Measurements from ENCODE around the gene LOXL1. TPM values are rescaled to one million over a fixed set of nuclear protein-coding genes. Genes with fewer than 3 reads are reported as not detected.

The LOXL1 gene
- total RNA-seq, 2 donors from 2014 or later = 8.6 to 14.5 TPM

DNA sequence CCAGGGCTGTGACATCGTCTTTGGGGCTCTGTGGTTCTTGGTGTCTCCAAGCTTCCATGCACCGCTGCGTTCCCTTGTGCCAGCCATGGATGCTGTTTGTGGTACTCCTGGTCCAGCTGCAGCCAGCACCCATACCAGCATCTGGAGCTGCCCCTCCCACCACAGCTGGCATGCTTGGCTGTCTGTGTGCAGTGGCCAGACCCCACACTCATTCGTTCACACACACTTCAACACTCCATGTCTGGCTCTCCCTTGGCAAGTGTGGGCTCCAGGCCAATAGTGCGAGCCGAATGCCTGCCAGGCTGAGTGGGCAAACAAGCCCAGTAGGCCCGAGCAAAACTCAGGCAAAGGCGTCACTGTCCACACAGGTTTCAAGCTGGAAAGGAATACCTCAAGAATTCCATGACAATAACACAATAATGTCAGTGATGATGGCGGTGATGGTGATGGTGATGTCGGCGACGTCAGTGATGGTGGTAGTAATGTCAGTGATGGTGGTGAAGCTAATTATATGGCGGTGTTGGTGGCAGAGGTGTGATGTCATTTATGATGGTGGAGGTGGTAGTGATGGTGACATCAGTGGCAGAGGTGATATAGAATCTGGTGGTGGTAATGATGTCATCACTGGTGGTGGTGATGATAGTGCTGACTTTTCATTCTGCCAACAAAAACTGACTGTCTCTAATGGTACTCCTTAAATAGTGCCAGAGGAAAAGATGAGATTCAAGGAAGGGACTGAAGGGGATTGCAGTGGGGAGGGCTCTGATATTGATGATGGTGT, 33.6 kb upstream of the LOXL1 start:
- peaks cover 0 to 7% (median 0%) of the 10 kb centered on the region in 3 donors for H3K9me3 ChIP-seq
- no peaks in the 10 kb centered on the region for H3K4me1 ChIP-seq
- ATAC-seq (no peak), DNase-seq (no peak)
- no peaks in the 10 kb centered on the region for H3K36me3 ChIP-seq (replicated peaks in 1 of 2; ENCODE audit: insufficient read depth in 1 of 2, low read depth in 2 of 2)
- TF ChIP-seq, protein P1, sequence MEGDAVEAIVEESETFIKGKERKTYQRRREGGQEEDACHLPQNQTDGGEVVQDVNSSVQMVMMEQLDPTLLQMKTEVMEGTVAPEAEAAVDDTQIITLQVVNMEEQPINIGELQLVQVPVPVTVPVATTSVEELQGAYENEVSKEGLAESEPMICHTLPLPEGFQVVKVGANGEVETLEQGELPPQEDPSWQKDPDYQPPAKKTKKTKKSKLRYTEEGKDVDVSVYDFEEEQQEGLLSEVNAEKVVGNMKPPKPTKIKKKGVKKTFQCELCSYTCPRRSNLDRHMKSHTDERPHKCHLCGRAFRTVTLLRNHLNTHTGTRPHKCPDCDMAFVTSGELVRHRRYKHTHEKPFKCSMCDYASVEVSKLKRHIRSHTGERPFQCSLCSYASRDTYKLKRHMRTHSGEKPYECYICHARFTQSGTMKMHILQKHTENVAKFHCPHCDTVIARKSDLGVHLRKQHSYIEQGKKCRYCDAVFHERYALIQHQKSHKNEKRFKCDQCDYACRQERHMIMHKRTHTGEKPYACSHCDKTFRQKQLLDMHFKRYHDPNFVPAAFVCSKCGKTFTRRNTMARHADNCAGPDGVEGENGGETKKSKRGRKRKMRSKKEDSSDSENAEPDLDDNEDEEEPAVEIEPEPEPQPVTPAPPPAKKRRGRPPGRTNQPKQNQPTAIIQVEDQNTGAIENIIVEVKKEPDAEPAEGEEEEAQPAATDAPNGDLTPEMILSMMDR (IDR thresholded peaks at IDR 0.05) = no peak
- TF ChIP-seq POLR2A (IDR thresholded peaks at IDR 0.05) = no peak
- intact Hi-C loops (cut with DNase I) = no loop called here
- no peak overlapping the region for H3K4me3 ChIP-seq
- H3K27ac ChIP-seq = no peak overlapping the region
- WGBS, 2 donors = 79 to 83% methylated on average over 12 to 13 of the region's 13 CpGs
- H3K27me3 ChIP-seq = no peaks in the 10 kb centered on the region

DNA sequence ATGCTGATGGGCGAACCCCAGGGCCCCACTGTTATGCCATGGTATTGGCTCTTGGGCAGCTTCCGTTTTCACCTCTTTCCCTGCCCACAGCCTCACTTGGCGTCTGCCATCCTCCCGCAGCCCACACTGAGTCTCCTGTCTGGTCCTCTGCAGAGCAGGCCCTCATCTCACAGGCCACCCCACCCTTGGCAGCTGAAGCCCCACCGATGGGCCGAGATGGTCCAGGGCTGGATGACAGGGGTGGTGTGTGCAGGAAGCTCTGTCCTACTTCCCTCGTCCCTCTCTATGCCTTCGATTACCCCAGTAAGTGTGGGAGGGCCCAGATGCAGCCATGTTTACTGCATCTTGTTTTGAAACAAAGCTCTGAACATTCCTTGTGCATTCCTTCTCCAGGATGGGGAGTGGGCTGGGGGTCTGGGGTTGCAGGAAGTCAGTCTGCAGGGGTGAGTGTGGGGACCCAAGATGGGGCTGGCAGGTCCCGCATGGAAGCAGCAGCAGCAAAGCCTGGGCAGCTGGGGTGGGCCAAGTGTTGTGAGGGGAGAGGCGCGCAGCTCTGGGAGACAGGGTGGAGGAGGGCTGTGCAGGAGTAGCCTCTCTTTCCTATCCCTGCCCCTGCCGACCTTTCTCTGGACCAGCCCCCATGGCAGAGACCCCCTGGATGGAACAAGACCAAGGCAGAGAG, 32.0 kb upstream of the LOXL1 start:
- Histone ChIP-seq H3K27ac (no peak overlapping the region), H3K9me3 (peaks cover 0 to 7% (median 0%) of the 10 kb centered on the region in 3 donors), H3K4me1 (no peaks in the 10 kb centered on the region), H3K27me3 (no peaks in the 10 kb centered on the region), H3K36me3 (replicated peaks in 1 of 2; ENCODE audit: insufficient read depth in 1 of 2, low read depth in 2 of 2) (no peaks in the 10 kb centered on the region), H3K4me3 (no peak overlapping the region)
- 62 to 73% methylated on average over 12 of the region's 12 CpGs for WGBS, 2 donors
- TF ChIP-seq, protein P1 (IDR thresholded peaks at IDR 0.05) = no peak
- no peak for TF ChIP-seq POLR2A (IDR thresholded peaks at IDR 0.05)
- no peak for ATAC-seq
- DNase-seq = no peak
- intact Hi-C loops (cut with DNase I) = no loop called here

DNA sequence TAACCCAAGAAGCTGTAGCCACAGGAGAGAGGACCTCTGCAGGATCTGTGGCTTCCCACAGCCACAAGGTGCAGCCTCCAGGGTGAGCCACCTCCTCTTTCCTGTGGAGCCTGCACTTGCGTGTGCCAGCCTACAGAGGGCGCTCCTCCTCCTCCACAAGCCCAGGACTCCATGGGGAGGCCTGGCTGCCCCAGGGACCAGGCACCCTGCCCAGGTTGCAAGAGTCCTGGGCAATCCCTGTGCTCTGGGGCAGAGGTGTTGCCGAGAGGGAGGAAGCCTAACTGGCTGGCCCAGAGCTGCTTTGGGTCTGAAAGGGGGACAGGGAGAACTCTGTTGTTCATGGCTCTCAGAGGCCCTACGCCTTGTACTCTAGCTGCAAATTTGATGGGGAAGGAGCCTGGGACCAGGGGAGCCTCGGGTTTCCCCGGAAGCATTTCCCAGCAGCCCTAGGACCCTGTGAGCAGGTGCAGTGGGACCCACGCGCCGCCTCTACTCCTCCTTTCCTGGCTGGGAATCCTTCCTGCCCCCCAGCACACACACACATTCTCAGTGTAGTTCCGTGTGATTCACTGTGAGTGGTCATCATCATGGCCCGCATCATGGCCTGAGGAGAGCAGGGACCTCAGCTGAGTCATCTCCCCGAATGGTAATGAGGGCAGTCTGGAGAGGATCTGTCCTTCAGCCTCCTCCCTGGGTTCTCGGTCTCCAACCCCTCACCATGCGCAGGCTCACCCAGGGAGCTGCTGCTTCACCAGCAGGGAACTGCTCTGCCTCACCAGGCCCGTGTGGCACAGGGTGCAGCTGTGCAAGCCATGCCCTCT, 28.6 kb upstream of the LOXL1 start:
- H3K4me3 ChIP-seq = no peak overlapping the region
- ATAC-seq (peak; percentile 50), DNase-seq (peak; percentile 24 to 44 (median 33))
- H3K4me1 ChIP-seq = no peaks in the 10 kb centered on the region
- TF ChIP-seq, protein P1 (IDR thresholded peaks at IDR 0.05) = peak in 6 of 7 experiments; percentile 32 to 55 (median 50)
- no peak for TF ChIP-seq POLR2A (IDR thresholded peaks at IDR 0.05)
- no peaks in the 10 kb centered on the region for H3K36me3 ChIP-seq (replicated peaks in 1 of 2; ENCODE audit: insufficient read depth in 1 of 2, low read depth in 2 of 2)
- no peaks in the 10 kb centered on the region for H3K27me3 ChIP-seq
- intact Hi-C loops (cut with DNase I) = no loop called here
- H3K27ac ChIP-seq = no peak overlapping the region
- no peaks in the 10 kb centered on the region for H3K9me3 ChIP-seq
- WGBS, 2 donors = 74 to 88% methylated on average over 8 to 15 of the region's 15 CpGs

DNA sequence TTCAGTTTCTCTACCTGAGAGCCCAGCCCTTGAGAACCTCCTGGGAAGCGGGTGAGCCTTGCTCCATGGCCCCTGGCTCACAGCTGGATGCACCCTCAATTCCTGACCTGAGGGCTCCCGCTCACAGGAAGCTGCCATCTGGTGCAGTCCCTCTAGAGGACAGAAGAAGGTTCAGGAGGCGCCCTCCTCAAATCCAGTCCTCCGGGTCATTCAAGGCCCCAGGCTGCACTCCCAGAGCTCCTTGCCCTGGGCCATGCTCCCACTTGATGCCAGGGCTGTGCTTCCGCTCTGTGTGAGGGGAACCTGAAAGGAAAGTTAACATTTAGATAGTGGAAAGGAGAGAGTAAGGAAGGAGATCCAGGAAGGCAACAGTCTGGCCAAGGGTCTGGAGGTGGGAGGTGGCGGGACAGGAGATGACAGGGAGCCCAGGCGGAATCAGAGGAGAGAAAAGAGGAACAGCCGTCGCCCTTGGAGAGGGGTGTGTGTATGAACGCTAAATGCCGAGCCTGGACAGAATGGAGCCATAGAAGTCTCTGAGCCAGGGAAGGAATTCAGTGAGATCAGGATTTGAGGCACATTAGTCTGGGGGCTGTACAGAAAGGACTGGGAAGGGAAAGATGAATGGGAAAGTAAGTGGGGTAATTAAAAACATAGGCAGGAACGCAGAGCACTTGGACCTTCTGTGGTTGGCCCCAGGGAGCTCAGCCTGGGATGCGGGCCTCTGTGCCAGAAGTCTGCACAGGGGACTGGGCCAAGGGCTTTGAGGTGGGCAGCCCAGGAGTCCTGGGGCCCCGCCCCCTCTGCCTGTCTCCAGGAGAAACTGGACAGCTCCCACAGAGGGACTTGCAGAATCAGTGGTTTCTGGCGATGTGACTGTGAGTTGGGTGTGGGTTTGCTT, 26.8 kb upstream of the LOXL1 start:
- TF ChIP-seq, protein P1 (IDR thresholded peaks at IDR 0.05) = no peak
- no peak for TF ChIP-seq POLR2A (IDR thresholded peaks at IDR 0.05)
- ATAC-seq = no peak
- no peaks in the 10 kb centered on the region for H3K36me3 ChIP-seq (replicated peaks in 1 of 2; ENCODE audit: insufficient read depth in 1 of 2, low read depth in 2 of 2)
- no peak for DNase-seq
- H3K27me3 ChIP-seq = no peaks in the 10 kb centered on the region
- intact Hi-C loops (cut with DNase I) = no loop called here
- 55 to 63% methylated on average over 13 to 15 of the region's 15 CpGs for WGBS, 2 donors
- H3K27ac ChIP-seq = no peak overlapping the region
- H3K4me3 ChIP-seq = no peak overlapping the region
- no peaks in the 10 kb centered on the region for H3K4me1 ChIP-seq
- H3K9me3 ChIP-seq = no peaks in the 10 kb centered on the region

Data from body of pancreas (tissue), 4 donors.